Stomach (tissue), 9 donors: Measurements from ENCODE around the gene COL12A1. TPM values are rescaled to one million over a fixed set of nuclear protein-coding genes. Genes with fewer than 3 reads are reported as not detected.

Experiments used
- DNase-seq, 2 donors: peaks; one replicate each; pipeline versions ENCODE4 v3.0.0 to v3.0.0-alpha.2; 2013 to 2019
- H3K27ac ChIP-seq, 5 donors: fragments of 200-600 bp in 4 of 5; sonication (generic) in 4 of 5; one replicate each; pipeline ENCODE4 v1.5.1; 2013 to 2019; ENCODE audit warnings: mild to moderate bottlenecking in 1 of 5, moderate library complexity in 1 of 5
- H3K27me3 ChIP-seq, 3 donors: fragments of 200-600 bp; sonication (generic); one replicate each; pipeline ENCODE4 v1.5.1; 2017 to 2019; ENCODE audit warnings: mixed run types in 1 of 3
- H3K36me3 ChIP-seq, 4 donors: fragments of 200-600 bp; sonication (generic); 1 replicate in 3 of 4; 2 replicates in 1 of 4; pipeline ENCODE4 v1.5.1; 2016 to 2019
- H3K4me1 ChIP-seq, 4 donors: fragments of 200-600 bp; sonication (generic); one replicate each; pipeline ENCODE4 v1.5.1; 2016 to 2019
- H3K4me3 ChIP-seq, 4 donors: fragments of 200-600 bp; sonication (generic) in 3 of 4; one replicate each; pipeline ENCODE4 v1.5.1; 2016 to 2019; ENCODE audit warnings: mild to moderate bottlenecking in 1 of 4
- H3K9me3 ChIP-seq, 4 donors: fragments of 200-600 bp; sonication (generic); one replicate each; pipeline ENCODE4 v1.5.1; 2016 to 2019
- EP300 ChIP-seq: sonication (generic); formaldehyde crosslinking; IDR thresholded peaks from one replicate; pipeline ENCODE4 v1.6.1; 2017; ENCODE audit warnings: antibody characterized with exemption
- POLR2A ChIP-seq, 4 donors: fragments of 450-650 bp; IDR thresholded peaks; one replicate each; pipeline ENCODE4 v1.6.1; 2016; ENCODE audit warnings: antibody characterized with exemption in 4 of 4, control low read depth in 2 of 4, mild to moderate bottlenecking in 1 of 4, moderate library complexity in 1 of 4
- POLR2AphosphoS5 ChIP-seq, 3 donors: sonication (generic); formaldehyde crosslinking; IDR thresholded peaks; one replicate each; pipeline ENCODE4 v1.6.1; 2016; ENCODE audit warnings: antibody characterized with exemption in 3 of 3
- WGBS, 5 donors: extraction: QIAGEN DNeasy Blood & Tissue Kit in 3 of 5; methylation state at CpG; one replicate each; pipeline versions ENCODE4 v1.1.5 to v1.1.7; 2013 to 2018; 5-methylcytosine and 5-hydroxymethylcytosine counted together
- intact Hi-C: fragments of 100-400 bp; cut with DNase I; formaldehyde crosslinking; loops from one replicate; pipeline ENCODE4 v1.15.1; 2023; ENCODE audit warnings: low total_unique reads
- polyA plus RNA-seq, 3 donors: library from polyadenylated mRNA; stranded (reverse); fragments of 200-250 nt; gene quantifications; one replicate each; pipeline ENCODE4 v1.2.3, GENCODE V29; 2013
- total RNA-seq, 5 donors: library from RNA; depleted of rRNA; stranded (reverse); fragments of >200 nt; gene quantifications; one replicate each; pipeline versions ENCODE4 v1.1.0 to v1.2.3, GENCODE V29; 2014 to 2016
- TF ChIP-seq, protein P1 (sequence below), 7 experiments: fragments of 450-650 bp in 4 of 7; fragments of 200-600 bp in 3 of 7; sonication (generic) in 3 of 7; IDR thresholded peaks; one replicate each; pipeline ENCODE4 v1.5.1; 2016 to 2019; ENCODE audit warnings: antibody characterized with exemption in 7 of 7, control low read depth in 2 of 7, mild to moderate bottlenecking in 1 of 7
- donor health status: healthy with polysubstance abuse.
- donor health status: Bipolar disorder and iron deficiency.
- donor health status: healthy.

The COL12A1 gene
- total and polyA plus RNA-seq, 8 donors: 3.4 to 170 (median 20.3) TPM

DNA sequence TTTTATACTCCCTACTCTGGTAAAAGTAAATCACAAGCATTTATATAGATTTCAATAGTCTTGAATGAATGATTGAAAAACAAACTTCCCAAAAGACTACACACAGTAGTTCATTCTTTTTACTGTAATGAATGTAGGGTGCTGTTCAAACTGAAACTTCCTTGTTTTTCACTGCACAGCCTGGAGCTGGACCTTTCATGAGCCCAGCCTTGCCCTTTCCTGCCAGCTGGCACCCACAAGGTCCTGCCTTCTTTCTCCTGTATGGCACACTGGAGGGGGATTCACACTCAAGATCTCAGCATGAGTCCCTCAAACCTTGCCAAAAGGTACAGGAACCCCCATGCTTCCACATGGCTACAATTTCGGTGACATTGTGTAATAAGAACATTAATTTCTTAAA, 50.9 kb downstream of the COL12A1 start:
- H3K27ac ChIP-seq: no peak overlapping the region
- no peak for DNase-seq
- no peaks in the 10 kb centered on the region for H3K9me3 ChIP-seq
- WGBS, 5 donors: 91 to 100% (median 95%) methylated on average over 1 of the region's 1 CpG
- intact Hi-C loops: no loop called here
- peaks cover 0 to 14% (median 0%) of the 10 kb centered on the region in 4 donors for H3K36me3 ChIP-seq
- no peak overlapping the region for H3K4me3 ChIP-seq
- no peaks in the 10 kb centered on the region for H3K4me1 ChIP-seq
- TF ChIP-seq EP300 (no peak), POLR2A (IDR thresholded peaks at IDR 0.05) (no peak), POLR2AphosphoS5 (IDR thresholded peaks at IDR 0.05) (no peak)
- TF ChIP-seq, protein P1, sequence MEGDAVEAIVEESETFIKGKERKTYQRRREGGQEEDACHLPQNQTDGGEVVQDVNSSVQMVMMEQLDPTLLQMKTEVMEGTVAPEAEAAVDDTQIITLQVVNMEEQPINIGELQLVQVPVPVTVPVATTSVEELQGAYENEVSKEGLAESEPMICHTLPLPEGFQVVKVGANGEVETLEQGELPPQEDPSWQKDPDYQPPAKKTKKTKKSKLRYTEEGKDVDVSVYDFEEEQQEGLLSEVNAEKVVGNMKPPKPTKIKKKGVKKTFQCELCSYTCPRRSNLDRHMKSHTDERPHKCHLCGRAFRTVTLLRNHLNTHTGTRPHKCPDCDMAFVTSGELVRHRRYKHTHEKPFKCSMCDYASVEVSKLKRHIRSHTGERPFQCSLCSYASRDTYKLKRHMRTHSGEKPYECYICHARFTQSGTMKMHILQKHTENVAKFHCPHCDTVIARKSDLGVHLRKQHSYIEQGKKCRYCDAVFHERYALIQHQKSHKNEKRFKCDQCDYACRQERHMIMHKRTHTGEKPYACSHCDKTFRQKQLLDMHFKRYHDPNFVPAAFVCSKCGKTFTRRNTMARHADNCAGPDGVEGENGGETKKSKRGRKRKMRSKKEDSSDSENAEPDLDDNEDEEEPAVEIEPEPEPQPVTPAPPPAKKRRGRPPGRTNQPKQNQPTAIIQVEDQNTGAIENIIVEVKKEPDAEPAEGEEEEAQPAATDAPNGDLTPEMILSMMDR (IDR thresholded peaks at IDR 0.05): no peak
- H3K27me3 ChIP-seq: no peaks in the 10 kb centered on the region

DNA sequence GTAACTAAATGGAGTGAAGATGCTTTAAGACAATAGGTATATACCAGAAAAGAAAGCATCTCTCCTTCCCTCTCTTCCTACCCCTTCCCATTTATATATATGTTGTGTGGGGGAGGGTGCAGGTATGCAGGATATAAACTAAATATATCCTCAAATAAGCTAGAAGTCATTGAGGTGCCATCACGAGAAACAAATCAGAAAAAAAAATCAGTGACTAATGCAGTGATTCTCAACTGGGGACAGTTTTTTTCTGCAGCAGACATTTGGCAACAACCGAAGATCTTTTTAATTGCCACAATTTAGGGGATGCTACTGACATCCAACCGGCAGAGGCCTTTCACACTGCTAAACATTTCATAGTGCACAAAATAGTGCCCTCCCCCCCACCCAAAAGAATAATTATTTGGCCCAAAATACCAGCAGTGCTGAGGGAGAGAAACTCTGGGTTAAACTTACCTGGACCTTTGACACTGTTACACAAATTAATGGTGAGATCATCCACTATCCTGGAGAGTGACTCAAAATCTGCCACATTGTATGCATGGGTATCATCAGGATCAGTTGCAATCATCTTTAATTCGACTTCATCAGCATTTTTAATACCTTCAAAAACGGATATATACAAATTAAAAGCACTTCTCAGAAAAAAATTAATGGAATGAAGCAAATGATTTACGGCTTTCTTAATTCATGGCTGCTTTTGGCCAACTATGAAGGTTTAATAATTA, 55.0 kb downstream of the COL12A1 start:
- H3K27me3 ChIP-seq: no peaks in the 10 kb centered on the region
- intact Hi-C loops: no loop called here
- TF ChIP-seq POLR2A (IDR thresholded peaks at IDR 0.05): no peak
- no peak overlapping the region for H3K4me3 ChIP-seq
- DNase-seq: no peak
- H3K36me3 ChIP-seq: peaks cover 0 to 14% (median 0%) of the 10 kb centered on the region in 4 donors
- no peaks in the 10 kb centered on the region for H3K9me3 ChIP-seq
- no peaks in the 10 kb centered on the region for H3K4me1 ChIP-seq
- no peak overlapping the region for H3K27ac ChIP-seq
- 74 to 80% (median 77%) methylated on average over 6 of the region's 6 CpGs for whole genome bisulfite sequencing, 5 donors

DNA sequence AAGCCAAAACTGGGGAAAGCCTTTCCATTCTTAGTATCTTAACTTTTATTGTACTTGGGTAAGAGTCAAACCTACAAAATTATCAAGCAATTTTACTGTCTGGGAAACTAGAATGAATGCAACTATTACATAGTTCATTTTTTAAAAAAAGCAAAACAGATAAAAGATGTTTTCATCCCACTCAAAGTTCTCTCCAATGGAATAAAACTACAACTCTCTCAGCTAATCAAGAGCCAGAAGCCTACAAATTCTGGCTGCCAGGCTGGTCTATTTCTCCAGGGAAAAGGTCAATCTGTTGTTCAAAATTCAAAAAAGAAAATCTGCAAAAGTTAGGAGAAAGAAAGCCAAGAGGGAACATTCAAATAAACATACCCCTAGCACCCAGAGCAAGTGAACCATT, 56.2 kb downstream of the COL12A1 start:
- TF ChIP-seq EP300 (no peak), POLR2A (IDR thresholded peaks at IDR 0.05) (no peak), POLR2AphosphoS5 (IDR thresholded peaks at IDR 0.05) (no peak)
- TF ChIP-seq, protein P1 (IDR thresholded peaks at IDR 0.05): no peak
- no peak overlapping the region for H3K27ac ChIP-seq
- intact Hi-C loops: no loop called here
- H3K4me3 ChIP-seq: no peak overlapping the region
- H3K27me3 ChIP-seq: no peaks in the 10 kb centered on the region
- H3K9me3 ChIP-seq: no peaks in the 10 kb centered on the region
- no peak for DNase-seq
- no peaks in the 10 kb centered on the region for H3K4me1 ChIP-seq
- peaks cover 0 to 10% (median 0%) of the 10 kb centered on the region in 4 donors for H3K36me3 ChIP-seq

DNA sequence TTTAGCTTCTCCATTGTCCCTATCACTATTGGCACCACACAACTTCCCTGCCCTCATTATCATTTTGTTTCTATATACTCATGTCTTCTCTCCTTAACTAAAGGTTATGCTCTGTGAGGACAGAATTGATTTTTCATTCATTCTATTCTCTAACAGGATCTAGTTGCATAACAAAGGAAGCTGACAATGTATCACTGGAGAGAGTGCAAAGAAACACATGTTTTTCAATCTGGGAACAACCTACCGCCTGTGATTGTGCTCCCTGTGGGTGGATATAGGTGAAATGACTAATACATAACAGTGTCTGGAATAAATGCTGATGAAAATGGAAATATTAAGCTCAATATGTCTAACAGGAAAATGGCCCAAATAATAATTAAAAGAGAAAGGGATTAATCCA, 56.6 kb downstream of the COL12A1 start:
- WGBS, 5 donors: 59 to 88% (median 76%) methylated on average over 1 of the region's 1 CpG
- no peak overlapping the region for H3K4me3 ChIP-seq
- intact Hi-C loops: no loop called here
- TF ChIP-seq EP300: no peak
- TF ChIP-seq POLR2A (IDR thresholded peaks at IDR 0.05): no peak
- TF ChIP-seq POLR2AphosphoS5 (IDR thresholded peaks at IDR 0.05): no peak
- TF ChIP-seq, protein P1 (IDR thresholded peaks at IDR 0.05): no peak
- H3K27me3 ChIP-seq: no peaks in the 10 kb centered on the region
- H3K9me3 ChIP-seq: no peaks in the 10 kb centered on the region
- no peaks in the 10 kb centered on the region for H3K4me1 ChIP-seq
- no peak overlapping the region for H3K27ac ChIP-seq
- peaks cover 0 to 10% (median 0%) of the 10 kb centered on the region in 4 donors for H3K36me3 ChIP-seq
- DNase-seq: no peak

DNA sequence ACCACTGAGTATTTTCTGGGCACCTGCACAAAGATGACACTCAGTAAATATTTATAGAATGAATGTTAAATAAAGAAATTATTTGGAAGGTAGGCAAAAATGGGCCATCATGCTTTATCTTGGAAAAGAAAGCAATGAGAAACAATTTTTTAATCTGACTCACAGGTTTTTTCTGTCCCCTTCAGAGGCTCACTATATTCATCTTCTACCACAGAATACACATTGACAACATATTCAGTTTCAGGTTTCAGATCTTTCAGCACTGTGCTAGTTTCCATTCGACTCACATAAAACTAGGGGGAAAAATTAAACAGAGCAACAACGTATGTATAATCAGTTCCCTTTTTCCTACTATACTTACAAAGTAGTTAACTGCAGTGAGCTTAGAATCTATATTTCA, 58.3 kb downstream of the COL12A1 start:
- Histone ChIP-seq H3K36me3 (peaks cover 0 to 10% (median 0%) of the 10 kb centered on the region in 4 donors), H3K4me1 (no peaks in the 10 kb centered on the region), H3K27me3 (no peaks in the 10 kb centered on the region), H3K4me3 (no peak overlapping the region), H3K9me3 (no peaks in the 10 kb centered on the region), H3K27ac (no peak overlapping the region)
- no peak for DNase-seq
- intact Hi-C loops: no loop called here
- TF ChIP-seq, protein P1 (IDR thresholded peaks at IDR 0.05): no peak
- no peak for TF ChIP-seq EP300
- TF ChIP-seq POLR2AphosphoS5 (IDR thresholded peaks at IDR 0.05): no peak
- no peak for TF ChIP-seq POLR2A (IDR thresholded peaks at IDR 0.05)
- WGBS, 5 donors: 67 to 80% (median 75%) methylated on average over 2 of the region's 2 CpGs
